Neural progenitor cell (in vitro differentiated cells): ENCODE data around the gene CREB5. TPM values are rescaled to one million over a fixed set of nuclear protein-coding genes. Genes with fewer than 3 reads are reported as not detected.

Experiments used
- DNase-seq: peaks from one replicate; pipeline ENCODE4 v3.0.0-alpha.2; 2016; ENCODE audit warnings: low spot score
- H2AFZ ChIP-seq: fragments of 200-600 bp; sonication (generic); replicated peaks from 2 replicates; pipeline ENCODE4 v1.6.1; 2016; ENCODE audit warnings: antibody characterized with exemption
- H3F3A ChIP-seq: fragments of 200-600 bp; sonication (generic); 2 replicates; pipeline ENCODE4 v1.6.1; 2016; ENCODE audit warnings: antibody characterized with exemption, low read depth
- H3K27ac ChIP-seq: fragments of 200-600 bp; sonication (generic); 2 replicates; pipeline ENCODE4 v1.5.1; 2016; ENCODE audit warnings: mild to moderate bottlenecking
- H3K27me3 ChIP-seq: fragments of 200-600 bp; sonication (generic); 2 replicates; pipeline ENCODE4 v1.6.1; 2016; ENCODE audit warnings: mild to moderate bottlenecking, moderate library complexity
- H3K36me3 ChIP-seq: fragments of 200-600 bp; sonication (generic); 2 replicates; pipeline ENCODE4 v1.5.1; 2016
- H3K4me1 ChIP-seq: fragments of 200-600 bp; sonication (generic); 2 replicates; pipeline ENCODE4 v1.6.1; 2016; ENCODE audit warnings: mixed run types
- H3K4me2 ChIP-seq: fragments of 200-600 bp; sonication (generic); 2 replicates; pipeline ENCODE4 v1.6.1; 2016
- H3K4me3 ChIP-seq: fragments of 200-600 bp; sonication (generic); 2 replicates; pipeline ENCODE4 v1.5.1; 2016
- H3K79me2 ChIP-seq: fragments of 200-600 bp; sonication (generic); 2 replicates; pipeline ENCODE4 v1.6.1; 2016; ENCODE audit warnings: low read depth
- H3K9ac ChIP-seq: fragments of 200-600 bp; sonication (generic); 2 replicates; pipeline ENCODE4 v1.6.1; 2016
- H3K9me3 ChIP-seq: fragments of 200-600 bp; sonication (generic); 2 replicates; pipeline ENCODE4 v1.5.1; 2016; ENCODE audit warnings: low read depth
- H4K20me1 ChIP-seq: fragments of 200-600 bp; sonication (generic); 2 replicates; pipeline ENCODE4 v1.6.1; 2016; ENCODE audit warnings: low read depth
- H3K27ac Mint-ChIP-seq: 3 replicates; pipeline ENCODE4 v1.8.0; 2021; ENCODE audit warnings: mixed read lengths
- H3K27me3 Mint-ChIP-seq: 2 replicates; pipeline ENCODE4 v1.8.0; 2022; ENCODE audit warnings: low read depth, mild to moderate bottlenecking, inconsistent platforms, moderate library complexity, mixed read lengths; ENCODE audit not compliant: insufficient read depth
- H3K36me3 Mint-ChIP-seq: 3 replicates; pipeline ENCODE4 v1.8.0; 2021; ENCODE audit warnings: mixed read lengths
- H3K4me1 Mint-ChIP-seq: 3 replicates; pipeline ENCODE4 v1.8.0; 2021; ENCODE audit warnings: mixed read lengths
- H3K4me3 Mint-ChIP-seq: 3 replicates; pipeline ENCODE4 v1.8.0; 2021; ENCODE audit warnings: mild to moderate bottlenecking, moderate library complexity, mixed read lengths
- H3K9me3 Mint-ChIP-seq: 3 replicates; pipeline ENCODE4 v1.8.0; 2020; ENCODE audit warnings: mixed read lengths
- EZH2 ChIP-seq: fragments of 200-600 bp; sonication (generic); IDR thresholded peaks from 2 replicates; pipeline ENCODE4 v1.6.1; 2017; ENCODE audit warnings: antibody characterized with exemption, mild to moderate bottlenecking, moderate library complexity
- EZH2phosphoT487 ChIP-seq: fragments of 200-600 bp; sonication (generic); IDR thresholded peaks from 2 replicates; pipeline ENCODE4 v1.6.1; 2017; ENCODE audit warnings: antibody characterized with exemption
- total RNA-seq: library from RNA; depleted of rRNA; stranded (reverse); fragments of >200 nt; gene quantifications from 2 replicates; pipeline ENCODE4 v1.2.3, GENCODE V29; 2015; ENCODE audit warnings: low replicate concordance
- TF ChIP-seq, protein P1 (sequence below): fragments of 200-600 bp; sonication (generic); IDR thresholded peaks from 2 replicates; pipeline ENCODE4 v1.5.1; 2017; ENCODE audit warnings: antibody characterized with exemption, mild to moderate bottlenecking

The CREB5 gene
- total RNA-seq, 1 donor from 2014 or later: 1.2 TPM

DNA sequence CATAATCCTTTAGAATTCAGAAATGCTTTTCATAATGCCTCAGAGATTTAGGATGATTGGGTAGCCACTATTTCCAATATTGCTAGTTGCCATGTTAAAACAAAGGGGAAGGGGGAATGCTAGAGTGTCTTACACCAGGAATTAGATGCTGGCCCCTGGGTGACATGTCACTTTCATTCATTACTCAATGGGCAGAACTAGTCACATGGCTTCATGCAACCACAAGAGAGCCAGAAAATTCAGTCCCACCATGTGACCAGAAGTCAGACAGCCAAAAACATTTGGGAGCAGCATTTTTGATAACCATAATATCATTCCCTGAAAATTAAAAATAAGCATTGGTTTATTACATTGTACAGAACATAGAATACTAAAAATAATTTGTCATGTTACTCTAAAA, 81.2 kb downstream of the CREB5 start:
- Histone ChIP-seq H3K4me1 (peaks cover 8% of the 10 kb centered on the region), H4K20me1 (no peaks in the 10 kb centered on the region), H3K36me3 (no peaks in the 10 kb centered on the region), H3K27ac (no peak overlapping the region), H3K79me2 (no peaks in the 10 kb centered on the region), H2AFZ (no peak overlapping the region), H3K4me2 (no peak overlapping the region), H3F3A (no peaks in the 10 kb centered on the region), H3K27me3 (no peaks in the 10 kb centered on the region), H3K9me3 (no peaks in the 10 kb centered on the region), H3K9ac (no peak overlapping the region), H3K4me3 (no peak overlapping the region)
- H3K9me3 Mint-ChIP-seq: peaks cover 2% of the 10 kb centered on the region
- H3K4me1 Mint-ChIP-seq: peaks cover 6% of the 10 kb centered on the region
- DNase-seq: no peak
- TF ChIP-seq EZH2: no peak
- TF ChIP-seq, protein P1, sequence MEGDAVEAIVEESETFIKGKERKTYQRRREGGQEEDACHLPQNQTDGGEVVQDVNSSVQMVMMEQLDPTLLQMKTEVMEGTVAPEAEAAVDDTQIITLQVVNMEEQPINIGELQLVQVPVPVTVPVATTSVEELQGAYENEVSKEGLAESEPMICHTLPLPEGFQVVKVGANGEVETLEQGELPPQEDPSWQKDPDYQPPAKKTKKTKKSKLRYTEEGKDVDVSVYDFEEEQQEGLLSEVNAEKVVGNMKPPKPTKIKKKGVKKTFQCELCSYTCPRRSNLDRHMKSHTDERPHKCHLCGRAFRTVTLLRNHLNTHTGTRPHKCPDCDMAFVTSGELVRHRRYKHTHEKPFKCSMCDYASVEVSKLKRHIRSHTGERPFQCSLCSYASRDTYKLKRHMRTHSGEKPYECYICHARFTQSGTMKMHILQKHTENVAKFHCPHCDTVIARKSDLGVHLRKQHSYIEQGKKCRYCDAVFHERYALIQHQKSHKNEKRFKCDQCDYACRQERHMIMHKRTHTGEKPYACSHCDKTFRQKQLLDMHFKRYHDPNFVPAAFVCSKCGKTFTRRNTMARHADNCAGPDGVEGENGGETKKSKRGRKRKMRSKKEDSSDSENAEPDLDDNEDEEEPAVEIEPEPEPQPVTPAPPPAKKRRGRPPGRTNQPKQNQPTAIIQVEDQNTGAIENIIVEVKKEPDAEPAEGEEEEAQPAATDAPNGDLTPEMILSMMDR: no peak
- TF ChIP-seq EZH2phosphoT487: no peak
- H3K4me3 Mint-ChIP-seq: no peak overlapping the region
- H3K36me3 Mint-ChIP-seq: peaks cover 2% of the 10 kb centered on the region
- H3K27ac Mint-ChIP-seq: no peak overlapping the region
- peaks cover 2% of the 10 kb centered on the region for H3K27me3 Mint-ChIP-seq

DNA sequence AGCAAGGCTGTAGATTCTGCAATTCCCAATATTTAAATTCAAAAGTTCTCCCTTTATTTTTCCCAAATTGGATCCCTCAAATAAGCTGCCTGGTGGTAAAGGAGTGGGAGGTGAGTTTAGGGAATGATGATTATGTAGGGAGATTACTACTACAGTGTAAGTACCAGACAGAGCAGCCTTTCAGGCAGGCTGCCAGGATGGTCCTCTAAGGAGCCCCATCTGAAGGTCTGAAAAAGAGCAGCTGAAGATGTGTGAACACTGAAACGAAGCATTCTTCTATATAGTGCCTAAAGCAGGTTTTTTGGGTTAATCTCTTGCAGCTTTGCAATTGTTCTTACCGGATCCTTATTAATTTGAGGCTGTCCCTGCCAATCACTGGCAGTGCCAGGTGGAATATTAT, 84.7 kb downstream of the CREB5 start:
- no peaks in the 10 kb centered on the region for H3K27me3 Mint-ChIP-seq
- H3K9ac ChIP-seq: no peak overlapping the region
- H3K9me3 Mint-ChIP-seq: no peaks in the 10 kb centered on the region
- H3K27me3 ChIP-seq: no peaks in the 10 kb centered on the region
- no peaks in the 10 kb centered on the region for H3K79me2 ChIP-seq
- no peak overlapping the region for H2AFZ ChIP-seq
- H3K4me3 ChIP-seq: no peak overlapping the region
- H3K4me1 ChIP-seq: no peaks in the 10 kb centered on the region
- H3K36me3 ChIP-seq: no peaks in the 10 kb centered on the region
- H4K20me1 ChIP-seq: no peaks in the 10 kb centered on the region
- H3K4me3 Mint-ChIP-seq: no peak overlapping the region
- H3K9me3 ChIP-seq: no peaks in the 10 kb centered on the region
- H3K36me3 Mint-ChIP-seq: no peaks in the 10 kb centered on the region
- H3K27ac ChIP-seq: no peak overlapping the region
- H3K4me2 ChIP-seq: no peak overlapping the region
- H3F3A ChIP-seq: no peaks in the 10 kb centered on the region
- no peak overlapping the region for H3K27ac Mint-ChIP-seq
- no peaks in the 10 kb centered on the region for H3K4me1 Mint-ChIP-seq
- DNase-seq: no peak
- TF ChIP-seq EZH2phosphoT487: no peak
- no peak for TF ChIP-seq EZH2
- TF ChIP-seq, protein P1: no peak

DNA sequence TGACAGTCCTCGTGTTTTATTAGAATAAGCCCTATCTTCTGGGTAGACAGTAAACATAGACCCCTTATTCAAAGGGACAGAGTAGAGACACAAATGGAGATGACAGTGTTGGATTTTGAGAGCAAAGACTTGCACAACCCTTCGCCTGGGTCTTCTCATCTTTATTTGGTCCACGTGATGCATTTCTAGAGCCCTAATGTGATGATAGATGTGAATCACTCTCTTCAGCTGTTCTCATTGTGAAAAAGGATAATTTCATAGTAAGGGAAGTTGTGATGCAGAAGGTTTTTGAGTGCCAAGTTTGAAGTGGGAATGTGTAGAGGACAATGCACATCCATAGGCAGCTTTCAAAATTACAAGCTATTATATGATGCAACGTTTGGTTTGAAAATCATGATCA, 86.3 kb downstream of the CREB5 start:
- H3K9me3 ChIP-seq: no peaks in the 10 kb centered on the region
- no peak overlapping the region for H3K9ac ChIP-seq
- no peaks in the 10 kb centered on the region for H3F3A ChIP-seq
- H3K27ac Mint-ChIP-seq: no peak overlapping the region
- H3K4me1 ChIP-seq: no peaks in the 10 kb centered on the region
- H4K20me1 ChIP-seq: no peaks in the 10 kb centered on the region
- no peak overlapping the region for H3K4me3 Mint-ChIP-seq
- DNase-seq: no peak
- H3K4me3 ChIP-seq: no peak overlapping the region
- H3K27ac ChIP-seq: no peak overlapping the region
- no peak overlapping the region for H3K4me2 ChIP-seq
- TF ChIP-seq, protein P1: no peak
- no peak for TF ChIP-seq EZH2phosphoT487
- TF ChIP-seq EZH2: no peak
- H3K27me3 Mint-ChIP-seq: no peaks in the 10 kb centered on the region
- no peaks in the 10 kb centered on the region for H3K79me2 ChIP-seq
- no peaks in the 10 kb centered on the region for H3K36me3 ChIP-seq
- no peaks in the 10 kb centered on the region for H3K9me3 Mint-ChIP-seq
- no peak overlapping the region for H2AFZ ChIP-seq
- no peaks in the 10 kb centered on the region for H3K27me3 ChIP-seq
- H3K36me3 Mint-ChIP-seq: no peaks in the 10 kb centered on the region
- H3K4me1 Mint-ChIP-seq: no peaks in the 10 kb centered on the region

DNA sequence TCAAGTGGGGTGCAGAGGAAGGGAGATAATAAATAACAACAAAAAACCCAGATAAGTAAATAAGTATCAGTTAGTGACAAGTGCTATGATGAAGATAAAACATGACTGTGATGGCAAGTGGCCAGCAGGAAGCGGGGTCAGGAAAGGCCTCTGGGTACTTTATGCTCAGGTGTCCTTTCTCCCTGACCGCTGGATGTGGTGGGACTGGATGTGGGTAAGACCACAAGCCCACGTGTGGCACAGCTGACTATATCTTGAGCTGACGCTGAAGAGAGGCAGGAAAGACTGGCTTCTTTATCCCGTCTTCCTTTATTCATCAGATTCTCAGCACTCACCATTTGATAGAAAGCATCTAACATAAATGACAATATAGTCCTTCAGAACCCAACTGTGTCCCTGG, 87.8 kb downstream of the CREB5 start:
- no peaks in the 10 kb centered on the region for H3K4me1 Mint-ChIP-seq
- Histone ChIP-seq H3F3A (no peaks in the 10 kb centered on the region), H3K9me3 (no peaks in the 10 kb centered on the region), H3K27me3 (no peaks in the 10 kb centered on the region), H3K36me3 (no peaks in the 10 kb centered on the region), H3K4me2 (no peak overlapping the region), H2AFZ (no peak overlapping the region), H3K4me1 (no peaks in the 10 kb centered on the region), H3K9ac (no peak overlapping the region), H3K4me3 (no peak overlapping the region), H4K20me1 (no peaks in the 10 kb centered on the region), H3K79me2 (no peaks in the 10 kb centered on the region), H3K27ac (no peak overlapping the region)
- no peak overlapping the region for H3K4me3 Mint-ChIP-seq
- TF ChIP-seq EZH2phosphoT487: no peak
- no peak for TF ChIP-seq EZH2
- TF ChIP-seq, protein P1: no peak
- H3K9me3 Mint-ChIP-seq: no peaks in the 10 kb centered on the region
- no peak for DNase-seq
- H3K27ac Mint-ChIP-seq: no peak overlapping the region
- H3K27me3 Mint-ChIP-seq: no peaks in the 10 kb centered on the region
- H3K36me3 Mint-ChIP-seq: no peaks in the 10 kb centered on the region
